ENCODE data around the gene INPP4B. TPM values are rescaled to one million over a fixed set of nuclear protein-coding genes. Genes with fewer than 3 reads are reported as not detected.

The INPP4B gene
- total RNA-seq, 1 experiment from 2014 or later, result 114 TPM

- Mint-ChIP-seq H3K36me3 (ENCODE audit: insufficient read depth, unreplicated experiment) (peaks cover 9% of the 10 kb centered on the region), H3K4me1 (ENCODE audit: low read depth, unreplicated experiment) (no peaks in the 10 kb centered on the region), H3K27ac (ENCODE audit: unreplicated experiment) (no peak overlapping the region), H3K9me3 (ENCODE audit: low read depth, unreplicated experiment) (no peaks in the 10 kb centered on the region), H3K4me3 (ENCODE audit: low read depth, unreplicated experiment) (no peak overlapping the region), H3K27me3 (ENCODE audit: unreplicated experiment) (no peaks in the 10 kb centered on the region)
- intact Hi-C loops (cut with micrococcal nuclease; ENCODE audit: unreplicated experiment), result no loop called here
- CTCF ChIA-PET, result no interaction called here
- no peak for TF ChIP-seq CTCF (IDR thresholded peaks at IDR 0.05; ENCODE audit: unreplicated experiment)
- no TSS peak for BruUV-seq (replicated peaks)
- DNase-seq, result no peak
Observed at GRCh38 chr4:142202404-142203332, 643.4 kb downstream of the INPP4B start.

- intact Hi-C loops (cut with micrococcal nuclease; ENCODE audit: unreplicated experiment), result no loop called here
- CTCF ChIA-PET, result no interaction called here
- H3K4me1 Mint-ChIP-seq (ENCODE audit: low read depth, unreplicated experiment), result no peaks in the 10 kb centered on the region
Observed at GRCh38 chr4:142201041-142201440, 645.1 kb downstream of the INPP4B start.

GRCh38 chr4:142194905-142195304 is 651.2 kb downstream of the INPP4B start:
- Mint-ChIP-seq H3K9me3 (ENCODE audit: low read depth, unreplicated experiment) (no peaks in the 10 kb centered on the region), H3K27ac (ENCODE audit: unreplicated experiment) (no peak overlapping the region), H3K27me3 (ENCODE audit: unreplicated experiment) (no peaks in the 10 kb centered on the region), H3K4me3 (ENCODE audit: low read depth, unreplicated experiment) (no peak overlapping the region), H3K4me1 (ENCODE audit: low read depth, unreplicated experiment) (no peaks in the 10 kb centered on the region), H3K36me3 (ENCODE audit: insufficient read depth, unreplicated experiment) (no peaks in the 10 kb centered on the region)
- intact Hi-C loops (cut with micrococcal nuclease; ENCODE audit: unreplicated experiment), result no loop called here
- no peak for DNase-seq
- BruUV-seq (replicated peaks), result no TSS peak
- no peak for TF ChIP-seq CTCF (IDR thresholded peaks at IDR 0.05; ENCODE audit: unreplicated experiment)
- CTCF ChIA-PET, result no interaction called here

More at GRCh38 chr4:142201041-142201440, 645.1 kb downstream of the INPP4B start:
- Mint-ChIP-seq H3K9me3 (ENCODE audit: low read depth, unreplicated experiment) (no peaks in the 10 kb centered on the region), H3K36me3 (ENCODE audit: insufficient read depth, unreplicated experiment) (no peaks in the 10 kb centered on the region), H3K4me3 (ENCODE audit: low read depth, unreplicated experiment) (no peak overlapping the region), H3K27ac (ENCODE audit: unreplicated experiment) (no peak overlapping the region), H3K27me3 (ENCODE audit: unreplicated experiment) (no peaks in the 10 kb centered on the region)
- DNase-seq, result no peak
- no peak for TF ChIP-seq CTCF (IDR thresholded peaks at IDR 0.05; ENCODE audit: unreplicated experiment)
- no TSS peak for BruUV-seq (replicated peaks)

GRCh38 chr4:142191901-142192300 is 654.2 kb downstream of the INPP4B start:
- Mint-ChIP-seq H3K4me3 (ENCODE audit: low read depth, unreplicated experiment) (no peak overlapping the region), H3K4me1 (ENCODE audit: low read depth, unreplicated experiment) (no peaks in the 10 kb centered on the region), H3K27ac (ENCODE audit: unreplicated experiment) (no peak overlapping the region), H3K36me3 (ENCODE audit: insufficient read depth, unreplicated experiment) (no peaks in the 10 kb centered on the region), H3K9me3 (ENCODE audit: low read depth, unreplicated experiment) (no peaks in the 10 kb centered on the region), H3K27me3 (ENCODE audit: unreplicated experiment) (no peaks in the 10 kb centered on the region)
- intact Hi-C loops (cut with micrococcal nuclease; ENCODE audit: unreplicated experiment), result no loop called here
- TF ChIP-seq CTCF (IDR thresholded peaks at IDR 0.05; ENCODE audit: unreplicated experiment), result no peak
- no TSS peak for BruUV-seq (replicated peaks)
- no peak for DNase-seq
- CTCF ChIA-PET, result no interaction called here
